Suprapubic skin (tissue), 4 donors: Measurements from ENCODE around the gene LOX.

Experiments
- POLR2A ChIP-seq, 2 donors: fragments of 450-650 bp; IDR thresholded peaks; one replicate each; pipeline ENCODE4 v1.6.1; 2017; ENCODE audit warnings: antibody characterized with exemption in 2 of 2, mild to moderate bottlenecking in 2 of 2, moderate library complexity in 2 of 2
- POLR2AphosphoS5 ChIP-seq, 3 donors: sonication (generic); formaldehyde crosslinking; IDR thresholded peaks; one replicate each; pipeline ENCODE4 v1.6.1; 2017; ENCODE audit warnings: antibody characterized with exemption in 3 of 3
- TF ChIP-seq, protein P1 (sequence below), 2 donors: fragments of 200-600 bp in 1 of 2; fragments of 450-650 bp in 1 of 2; sonication (generic) in 1 of 2; IDR thresholded peaks; one replicate each; pipeline ENCODE4 v1.5.1; 2016 to 2019; ENCODE audit warnings: antibody characterized with exemption in 2 of 2, mild to moderate bottlenecking in 1 of 2, moderate library complexity in 1 of 2

DNA sequence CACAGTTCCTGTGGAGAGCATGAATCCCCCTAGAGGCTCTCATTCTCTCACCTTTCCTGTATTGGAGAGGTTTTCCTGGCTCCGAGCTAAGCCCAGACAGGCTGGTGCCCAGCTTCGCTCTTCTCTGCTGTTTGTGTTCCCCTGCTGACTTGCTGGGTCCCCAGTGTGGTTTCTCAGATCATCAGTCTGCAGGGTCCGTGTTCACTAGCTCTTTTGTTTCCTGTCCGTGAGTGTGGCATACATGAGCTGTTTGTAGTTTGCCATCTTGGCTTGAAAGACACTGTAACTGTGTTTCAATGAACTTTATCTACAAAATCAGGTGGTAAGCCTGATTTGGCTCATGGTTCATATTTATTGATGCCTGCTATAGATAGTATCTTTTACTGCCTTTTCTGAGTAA lies 23.8 kb downstream of the LOX start:
- TF ChIP-seq, protein P1, sequence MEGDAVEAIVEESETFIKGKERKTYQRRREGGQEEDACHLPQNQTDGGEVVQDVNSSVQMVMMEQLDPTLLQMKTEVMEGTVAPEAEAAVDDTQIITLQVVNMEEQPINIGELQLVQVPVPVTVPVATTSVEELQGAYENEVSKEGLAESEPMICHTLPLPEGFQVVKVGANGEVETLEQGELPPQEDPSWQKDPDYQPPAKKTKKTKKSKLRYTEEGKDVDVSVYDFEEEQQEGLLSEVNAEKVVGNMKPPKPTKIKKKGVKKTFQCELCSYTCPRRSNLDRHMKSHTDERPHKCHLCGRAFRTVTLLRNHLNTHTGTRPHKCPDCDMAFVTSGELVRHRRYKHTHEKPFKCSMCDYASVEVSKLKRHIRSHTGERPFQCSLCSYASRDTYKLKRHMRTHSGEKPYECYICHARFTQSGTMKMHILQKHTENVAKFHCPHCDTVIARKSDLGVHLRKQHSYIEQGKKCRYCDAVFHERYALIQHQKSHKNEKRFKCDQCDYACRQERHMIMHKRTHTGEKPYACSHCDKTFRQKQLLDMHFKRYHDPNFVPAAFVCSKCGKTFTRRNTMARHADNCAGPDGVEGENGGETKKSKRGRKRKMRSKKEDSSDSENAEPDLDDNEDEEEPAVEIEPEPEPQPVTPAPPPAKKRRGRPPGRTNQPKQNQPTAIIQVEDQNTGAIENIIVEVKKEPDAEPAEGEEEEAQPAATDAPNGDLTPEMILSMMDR (IDR thresholded peaks at IDR 0.05): no peak
- TF ChIP-seq POLR2A (IDR thresholded peaks at IDR 0.05) (no peak), POLR2AphosphoS5 (IDR thresholded peaks at IDR 0.05) (no peak)
